GM12872 (cell line): ENCODE data around the gene ABHD1.

Experiments used
- TF ChIP-seq, protein P1 (sequence below): IDR thresholded peaks from 3 replicates; pipeline ENCODE4 v1.5.1; 2011; ENCODE audit warnings: low read depth, mild to moderate bottlenecking, low read length, moderate library complexity; ENCODE audit not compliant: insufficient read depth

The ABHD1 gene

GRCh38 chr2:27080140-27080469 is 43.5 kb upstream of the ABHD1 start:
- TF ChIP-seq, protein P1, sequence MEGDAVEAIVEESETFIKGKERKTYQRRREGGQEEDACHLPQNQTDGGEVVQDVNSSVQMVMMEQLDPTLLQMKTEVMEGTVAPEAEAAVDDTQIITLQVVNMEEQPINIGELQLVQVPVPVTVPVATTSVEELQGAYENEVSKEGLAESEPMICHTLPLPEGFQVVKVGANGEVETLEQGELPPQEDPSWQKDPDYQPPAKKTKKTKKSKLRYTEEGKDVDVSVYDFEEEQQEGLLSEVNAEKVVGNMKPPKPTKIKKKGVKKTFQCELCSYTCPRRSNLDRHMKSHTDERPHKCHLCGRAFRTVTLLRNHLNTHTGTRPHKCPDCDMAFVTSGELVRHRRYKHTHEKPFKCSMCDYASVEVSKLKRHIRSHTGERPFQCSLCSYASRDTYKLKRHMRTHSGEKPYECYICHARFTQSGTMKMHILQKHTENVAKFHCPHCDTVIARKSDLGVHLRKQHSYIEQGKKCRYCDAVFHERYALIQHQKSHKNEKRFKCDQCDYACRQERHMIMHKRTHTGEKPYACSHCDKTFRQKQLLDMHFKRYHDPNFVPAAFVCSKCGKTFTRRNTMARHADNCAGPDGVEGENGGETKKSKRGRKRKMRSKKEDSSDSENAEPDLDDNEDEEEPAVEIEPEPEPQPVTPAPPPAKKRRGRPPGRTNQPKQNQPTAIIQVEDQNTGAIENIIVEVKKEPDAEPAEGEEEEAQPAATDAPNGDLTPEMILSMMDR, result no peak

DNA sequence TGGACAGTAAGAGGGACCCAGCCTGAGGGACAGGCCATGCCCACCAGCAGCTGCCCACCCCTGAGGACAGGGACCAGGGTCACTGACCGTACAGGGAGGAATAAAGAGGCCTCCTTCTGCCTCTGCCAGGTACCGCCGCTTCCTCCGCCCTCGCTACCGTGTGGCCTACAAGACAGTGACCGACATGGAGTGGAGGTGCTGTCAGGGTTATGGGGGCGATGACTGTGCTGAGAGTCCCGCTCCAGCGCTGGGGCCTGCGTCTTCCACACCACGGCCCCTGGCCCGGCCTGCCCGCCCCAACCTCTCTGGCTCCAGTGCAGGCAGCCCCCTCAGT is 43.0 kb upstream of the ABHD1 start:
- TF ChIP-seq, protein P1, result no peak

DNA sequence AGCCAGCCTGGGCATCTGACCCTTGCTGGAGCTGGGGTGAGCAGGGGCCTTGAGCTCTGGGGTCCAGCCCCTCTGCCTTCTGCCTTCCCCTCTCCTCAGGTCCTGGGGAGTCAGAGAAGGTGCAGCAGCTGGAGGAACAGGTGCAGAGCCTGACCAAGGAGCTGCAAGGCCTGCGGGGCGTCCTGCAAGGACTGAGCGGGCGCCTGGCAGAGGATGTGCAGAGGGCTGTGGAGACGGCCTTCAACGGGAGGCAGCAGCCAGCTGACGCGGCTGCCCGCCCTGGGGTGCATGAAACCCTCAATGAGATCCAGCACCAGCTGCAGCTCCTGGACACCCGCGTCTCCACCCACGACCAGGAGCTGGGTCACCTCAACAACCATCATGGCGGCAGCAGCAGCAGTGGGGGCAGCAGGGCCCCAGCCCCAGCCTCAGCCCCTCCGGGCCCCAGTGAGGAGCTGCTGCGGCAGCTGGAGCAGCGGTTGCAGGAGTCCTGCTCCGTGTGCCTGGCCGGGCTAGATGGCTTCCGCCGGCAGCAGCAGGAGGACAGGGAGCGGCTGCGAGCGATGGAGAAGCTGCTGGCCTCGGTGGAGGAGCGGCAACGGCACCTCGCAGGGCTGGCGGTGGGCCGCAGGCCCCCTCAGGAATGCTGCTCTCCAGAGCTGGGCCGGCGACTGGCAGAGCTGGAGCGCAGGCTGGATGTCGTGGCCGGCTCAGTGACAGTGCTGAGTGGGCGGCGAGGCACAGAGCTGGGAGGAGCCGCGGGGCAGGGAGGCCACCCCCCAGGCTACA is 41.4 kb upstream of the ABHD1 start:
- TF ChIP-seq, protein P1, result no peak

DNA sequence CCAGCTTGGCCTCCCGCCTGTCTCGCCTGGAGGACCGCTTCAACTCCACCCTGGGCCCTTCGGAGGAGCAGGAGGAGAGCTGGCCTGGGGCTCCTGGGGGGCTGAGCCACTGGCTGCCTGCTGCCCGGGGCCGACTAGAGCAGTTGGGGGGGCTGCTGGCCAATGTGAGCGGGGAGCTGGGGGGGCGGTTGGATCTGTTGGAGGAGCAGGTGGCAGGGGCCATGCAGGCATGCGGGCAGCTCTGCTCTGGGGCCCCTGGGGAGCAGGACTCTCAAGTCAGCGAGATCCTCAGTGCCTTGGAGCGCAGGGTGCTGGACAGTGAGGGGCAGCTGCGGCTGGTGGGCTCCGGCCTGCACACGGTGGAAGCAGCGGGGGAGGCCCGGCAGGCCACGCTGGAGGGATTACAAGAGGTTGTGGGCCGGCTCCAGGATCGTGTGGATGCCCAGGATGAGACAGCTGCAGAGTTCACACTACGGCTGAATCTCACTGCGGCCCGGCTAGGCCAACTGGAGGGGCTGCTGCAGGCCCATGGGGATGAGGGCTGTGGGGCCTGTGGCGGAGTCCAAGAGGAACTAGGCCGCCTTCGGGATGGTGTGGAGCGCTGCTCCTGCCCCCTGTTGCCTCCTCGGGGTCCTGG is 40.7 kb upstream of the ABHD1 start:
- TF ChIP-seq, protein P1, result no peak

DNA sequence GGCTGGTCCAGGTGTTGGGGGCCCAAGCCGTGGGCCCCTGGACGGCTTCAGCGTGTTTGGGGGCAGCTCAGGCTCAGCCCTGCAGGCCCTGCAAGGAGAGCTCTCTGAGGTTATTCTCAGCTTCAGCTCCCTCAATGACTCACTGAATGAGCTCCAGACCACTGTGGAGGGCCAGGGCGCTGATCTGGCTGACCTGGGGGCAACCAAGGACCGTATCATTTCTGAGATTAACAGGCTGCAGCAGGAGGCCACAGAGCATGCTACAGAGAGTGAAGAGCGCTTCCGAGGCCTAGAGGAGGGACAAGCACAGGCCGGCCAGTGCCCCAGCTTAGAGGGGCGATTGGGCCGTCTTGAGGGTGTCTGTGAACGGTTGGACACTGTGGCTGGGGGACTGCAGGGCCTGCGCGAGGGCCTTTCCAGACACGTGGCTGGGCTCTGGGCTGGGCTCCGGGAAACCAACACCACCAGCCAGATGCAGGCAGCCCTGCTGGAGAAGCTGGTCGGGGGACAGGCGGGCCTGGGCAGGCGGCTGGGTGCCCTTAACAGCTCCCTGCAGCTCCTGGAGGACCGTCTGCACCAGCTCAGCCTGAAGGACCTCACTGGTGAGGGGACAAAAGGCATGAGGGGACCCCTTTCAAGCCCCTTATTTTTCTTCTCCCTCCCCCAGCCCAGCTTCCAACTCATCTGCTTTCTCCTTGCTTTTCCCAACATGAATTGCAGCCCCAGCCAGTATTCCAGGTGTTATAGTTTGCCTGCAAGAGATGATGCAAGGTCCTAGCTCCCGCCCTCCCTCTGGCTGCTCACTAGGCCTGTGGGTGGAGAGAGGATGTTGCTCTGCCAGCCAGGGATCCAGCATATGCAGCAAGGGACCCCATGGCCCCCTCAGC is 40.0 kb upstream of the ABHD1 start:
- TF ChIP-seq, protein P1, result no peak

- TF ChIP-seq, protein P1, result no peak
Observed at GRCh38 chr2:27084297-27085061, 39.1 kb upstream of the ABHD1 start.
